Measurements from ENCODE around the gene GJA3.
"Not testable (repeated sequence)": the region's sequence is repeated elsewhere in the genome, so short reads cannot be mapped to it uniquely, and the experiment has no call there.

The GJA3 gene

DNA sequence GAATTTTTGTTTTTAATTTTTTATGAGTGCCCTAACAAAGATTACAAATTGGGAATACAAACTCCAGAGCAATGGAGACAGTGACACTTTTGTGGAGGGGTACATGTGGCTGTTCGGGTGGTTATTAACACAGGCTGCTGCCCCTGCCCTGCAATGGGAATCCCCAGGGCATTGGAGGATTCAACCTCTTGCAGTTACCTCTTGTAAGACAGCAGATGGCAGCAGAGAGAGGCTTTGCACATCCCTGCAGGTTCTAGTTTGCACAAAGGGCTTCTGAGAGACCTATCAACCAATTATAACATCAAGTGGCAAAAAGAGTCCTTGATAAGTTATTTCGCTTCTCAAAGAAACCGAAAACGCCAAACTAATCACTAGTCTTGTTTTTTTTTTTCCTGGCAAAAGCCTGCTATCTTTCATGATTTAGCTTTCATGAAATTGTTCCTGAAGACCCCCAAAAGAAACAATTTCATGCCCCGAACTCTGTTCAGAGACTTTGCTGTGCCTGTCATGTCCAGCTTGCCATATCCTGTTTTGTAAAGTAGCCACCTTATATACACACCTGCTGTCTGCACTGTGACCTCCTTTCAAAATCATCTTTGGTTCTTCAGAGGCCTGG, 21.5 kb upstream of the GJA3 start:
- peak in 1 of 2 donors; percentile 64 for DNase-seq (ENCODE audit: low read depth in 1 of 2, low spot score in 1 of 2)

DNA sequence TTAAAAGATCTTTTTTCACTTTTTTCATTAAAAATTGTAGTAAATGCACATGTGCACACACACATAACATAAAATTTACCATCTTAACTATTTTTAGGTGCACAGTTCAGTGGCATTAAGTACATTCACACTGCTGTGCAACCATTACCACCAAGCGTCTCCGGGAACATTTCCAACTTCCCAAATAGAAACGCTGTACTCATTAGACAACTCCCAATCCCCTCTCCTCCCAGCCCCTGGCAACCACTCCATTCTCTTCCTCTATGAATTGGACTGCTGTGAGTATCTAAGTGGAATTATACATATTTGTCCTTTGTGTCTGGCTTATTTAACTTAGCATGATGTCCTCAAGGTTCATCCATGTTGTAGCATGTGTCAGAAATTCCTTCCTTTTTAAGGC, 20.3 kb upstream of the GJA3 start:
- no peak for DNase-seq (ENCODE audit: low read depth in 1 of 2, low spot score in 1 of 2)

DNA sequence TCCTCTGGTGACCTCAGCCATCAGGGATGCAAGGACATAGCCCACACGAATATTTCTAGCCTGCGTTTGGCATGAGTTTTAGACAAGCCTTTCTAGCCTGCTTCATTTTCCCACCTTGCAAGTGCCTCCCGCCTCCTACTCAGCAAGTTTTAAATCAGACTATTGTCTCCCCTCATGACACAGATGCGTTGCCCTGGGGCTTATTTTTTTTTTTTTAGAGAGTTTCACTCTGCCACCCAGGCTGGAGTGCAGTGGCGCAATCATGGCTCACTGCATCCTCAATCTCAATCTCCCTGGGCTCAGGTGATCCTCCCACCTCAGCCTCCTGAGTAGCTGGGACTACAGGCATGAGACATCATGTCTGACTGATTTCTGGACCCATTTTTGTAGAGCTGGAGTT, 17.3 kb upstream of the GJA3 start:
- DNase-seq (ENCODE audit: low read depth in 1 of 2, low spot score in 1 of 2) = no peak

DNA sequence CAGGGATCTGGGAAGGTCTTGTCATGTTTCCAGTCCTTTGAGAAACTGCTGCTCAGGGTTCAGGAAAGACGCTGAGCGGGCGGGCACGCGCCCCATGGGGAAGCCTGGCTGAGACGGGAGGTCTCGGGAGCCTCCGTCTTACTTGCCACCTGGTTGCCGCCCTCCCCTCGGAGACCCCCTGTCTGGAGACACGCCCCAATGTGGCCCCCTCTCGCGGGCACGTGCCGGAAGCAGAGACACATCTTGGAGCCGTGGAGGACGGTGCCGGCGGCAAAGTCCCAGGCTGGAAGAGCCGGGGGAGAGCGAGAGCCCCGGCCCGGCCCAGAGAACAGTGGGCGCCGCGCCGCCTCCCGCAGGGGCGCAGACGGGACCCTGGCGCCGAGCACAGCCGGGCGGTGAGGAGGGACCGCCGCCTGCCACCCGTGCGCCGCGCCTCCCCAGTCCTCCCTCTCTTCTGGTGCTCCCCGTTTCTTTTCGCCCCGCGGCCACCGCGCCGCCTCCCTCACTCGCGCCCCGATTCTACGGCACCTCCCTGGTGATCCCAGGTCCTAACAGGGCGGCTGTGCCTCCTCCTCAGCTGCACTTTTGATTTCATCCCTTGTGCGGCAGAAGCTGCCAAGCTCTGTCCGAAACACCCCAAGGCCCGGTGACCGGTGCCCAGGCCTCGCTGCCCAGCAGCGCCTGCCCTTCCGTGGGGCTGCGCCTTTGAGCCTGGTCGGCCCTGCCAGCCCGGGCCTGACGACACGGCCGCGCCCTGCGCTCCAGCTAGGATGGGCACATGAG, 16.4 kb upstream of the GJA3 start:
- no peak for DNase-seq (ENCODE audit: low read depth in 1 of 2, low spot score in 1 of 2)

DNA sequence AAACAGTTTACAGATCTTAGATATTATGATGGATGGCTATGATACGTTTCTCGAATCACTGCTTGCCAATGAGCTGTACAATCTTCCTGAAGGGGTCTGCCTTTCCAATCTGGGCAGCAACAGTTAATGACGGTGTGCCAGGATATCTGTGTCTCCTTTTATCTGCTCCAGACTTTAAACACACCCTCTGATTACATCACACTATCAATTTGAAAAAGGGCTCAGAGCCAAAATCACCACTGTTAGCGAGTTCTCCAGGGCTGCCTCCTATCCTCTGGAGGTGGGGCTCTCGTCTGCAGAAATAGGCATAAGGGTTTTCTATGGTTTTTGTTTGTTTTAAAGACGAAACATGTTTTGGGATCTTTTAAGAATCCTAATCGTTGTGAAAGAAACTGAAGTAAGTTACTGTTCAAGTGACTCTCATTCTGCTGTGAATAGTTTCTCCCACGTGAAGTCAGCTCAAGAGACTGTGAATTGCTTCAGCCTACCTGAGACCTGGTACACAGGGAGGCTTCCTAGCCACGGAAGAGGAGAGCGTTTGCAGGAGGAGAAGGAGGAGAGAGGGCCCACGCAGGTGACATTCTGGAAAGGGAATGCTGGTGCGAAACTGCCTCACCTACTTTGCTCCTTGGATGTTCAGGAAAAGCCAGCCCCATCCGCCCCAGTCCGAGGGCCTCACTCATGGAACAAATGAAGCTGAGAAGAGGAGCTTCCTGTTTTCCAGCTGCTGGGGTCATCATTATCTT, 15.2 kb upstream of the GJA3 start:
- DNase-seq (ENCODE audit: low read depth in 1 of 2, low spot score in 1 of 2) = no peak

DNA sequence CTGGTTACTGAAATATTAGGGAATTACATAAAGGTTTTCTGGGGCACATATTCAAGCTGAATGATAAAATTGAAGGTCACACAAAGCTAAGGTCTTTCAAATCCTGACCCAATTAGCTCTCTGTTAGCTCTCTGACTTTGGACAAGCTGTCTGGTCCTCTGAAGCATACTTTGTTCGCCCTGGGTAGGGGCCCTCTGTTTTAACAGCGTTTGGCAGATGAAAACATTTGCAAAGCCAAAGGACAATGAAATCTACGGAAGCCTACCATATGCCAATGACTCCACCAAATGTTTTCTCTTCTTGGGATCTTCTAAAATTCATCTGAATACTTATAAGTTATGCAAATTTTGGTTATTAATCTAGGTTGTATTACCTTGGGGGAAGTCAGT, 14.5 kb upstream of the GJA3 start:
- no peak for DNase-seq (ENCODE audit: low read depth in 1 of 2, low spot score in 1 of 2)

DNA sequence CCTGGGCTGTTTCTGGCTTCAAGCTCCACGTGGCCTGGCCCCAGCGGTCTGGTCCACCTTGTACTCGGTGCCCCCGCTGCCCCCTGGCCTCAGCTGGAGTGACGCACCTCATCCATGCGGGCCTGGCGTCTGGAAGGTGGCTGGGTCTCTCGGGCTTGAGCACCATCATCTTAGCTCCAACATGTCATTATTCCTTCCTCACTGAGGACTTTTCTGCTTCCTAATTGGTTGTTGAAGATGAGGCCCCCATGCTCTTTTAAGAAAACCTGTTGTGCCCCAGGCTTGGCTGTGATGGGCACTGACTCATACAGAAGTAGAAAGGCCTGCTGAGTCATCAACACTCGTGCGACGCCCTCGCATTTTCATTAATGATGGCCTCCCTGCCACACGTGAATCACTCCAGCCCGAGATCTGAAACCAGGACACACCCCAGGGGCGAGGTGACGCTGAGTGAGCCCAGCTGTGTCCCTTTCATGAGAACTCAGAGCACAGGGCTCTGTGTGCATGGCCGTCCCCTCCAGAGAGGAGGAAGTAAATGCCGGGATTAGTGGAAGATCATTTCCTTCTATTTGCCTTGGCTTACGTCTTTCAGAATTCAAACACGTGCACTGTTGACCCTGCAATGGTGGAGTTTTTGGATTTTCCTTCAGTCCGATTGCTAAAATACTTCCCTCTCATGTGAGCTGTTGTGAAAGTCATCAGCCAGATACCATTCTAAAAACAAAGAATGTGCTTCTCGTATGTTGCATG, 14.0 kb upstream of the GJA3 start:
- DNase-seq (ENCODE audit: low read depth in 1 of 2, low spot score in 1 of 2) = peak; percentile 45 to 78

DNA sequence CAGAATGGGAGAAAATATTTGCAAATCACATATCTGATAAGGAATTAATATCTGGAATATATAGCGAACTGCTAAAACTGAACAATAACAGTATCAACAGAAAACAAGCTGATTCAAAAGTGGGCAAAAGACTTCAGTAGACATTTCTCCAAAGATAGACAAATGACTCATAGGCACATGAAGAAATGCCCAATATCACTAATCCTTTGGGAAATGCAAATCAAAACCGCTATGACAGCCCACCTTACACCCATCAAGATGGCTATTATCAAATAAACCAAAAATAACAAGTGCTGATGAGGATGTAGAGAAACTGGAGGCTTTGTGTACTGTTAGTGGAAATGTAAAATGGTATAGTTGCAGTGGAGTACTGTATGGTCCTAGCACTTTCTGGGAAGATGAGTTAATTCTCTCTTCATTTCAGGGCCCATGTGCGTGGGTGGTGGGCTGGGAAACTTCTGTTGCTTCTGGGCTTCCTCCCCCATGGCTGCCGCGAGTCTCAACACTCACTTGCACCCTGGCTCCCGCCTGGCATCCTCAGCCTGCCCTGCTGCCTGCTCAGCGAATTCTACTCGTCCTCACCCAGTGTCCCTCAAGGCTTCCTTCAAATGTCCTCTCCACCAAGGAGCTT, 12.4 kb upstream of the GJA3 start:
- DNase-seq (ENCODE audit: low read depth in 1 of 2, low spot score in 1 of 2) = no peak

DNA sequence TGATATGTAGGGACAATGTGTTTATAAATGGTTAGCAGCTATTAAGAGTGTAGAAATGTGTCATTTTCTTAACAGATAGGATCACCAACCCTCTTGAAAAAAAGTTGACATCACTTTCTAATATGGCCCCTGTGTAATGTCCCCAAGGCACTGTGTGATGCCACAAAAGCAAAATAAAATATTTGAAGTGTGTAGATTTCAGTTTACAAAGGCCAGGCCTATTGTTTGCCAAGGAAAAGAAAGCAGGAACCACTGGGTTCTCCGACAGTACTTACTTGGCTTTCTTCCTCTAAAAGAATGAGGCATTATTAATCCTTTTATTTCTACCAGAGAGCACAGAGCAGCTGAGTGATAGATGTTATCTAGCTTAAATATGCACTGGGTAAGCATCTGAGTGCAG, 10.5 kb upstream of the GJA3 start:
- no peak for DNase-seq (ENCODE audit: low read depth in 1 of 2, low spot score in 1 of 2)

DNA sequence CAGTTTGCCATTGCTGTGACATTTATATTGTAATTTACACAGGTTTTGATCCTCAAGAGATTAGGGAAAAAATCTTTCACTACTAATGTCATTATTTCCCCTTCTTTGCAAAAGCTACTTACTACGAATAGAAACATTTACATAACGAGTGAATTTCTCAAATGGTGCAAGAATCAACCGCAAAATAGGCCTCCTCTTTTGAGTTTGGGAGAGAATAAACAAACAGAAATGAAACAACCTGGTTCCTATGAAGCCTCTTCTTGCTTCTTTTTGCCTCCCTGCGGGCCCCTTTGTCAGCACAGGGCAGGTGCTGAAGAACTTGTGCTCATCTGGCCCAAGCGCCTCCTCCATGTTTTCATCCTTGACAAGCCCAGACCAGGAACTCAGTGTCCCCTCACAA, 10.1 kb upstream of the GJA3 start:
- no peak for DNase-seq (ENCODE audit: low read depth in 1 of 2, low spot score in 1 of 2)

DNA sequence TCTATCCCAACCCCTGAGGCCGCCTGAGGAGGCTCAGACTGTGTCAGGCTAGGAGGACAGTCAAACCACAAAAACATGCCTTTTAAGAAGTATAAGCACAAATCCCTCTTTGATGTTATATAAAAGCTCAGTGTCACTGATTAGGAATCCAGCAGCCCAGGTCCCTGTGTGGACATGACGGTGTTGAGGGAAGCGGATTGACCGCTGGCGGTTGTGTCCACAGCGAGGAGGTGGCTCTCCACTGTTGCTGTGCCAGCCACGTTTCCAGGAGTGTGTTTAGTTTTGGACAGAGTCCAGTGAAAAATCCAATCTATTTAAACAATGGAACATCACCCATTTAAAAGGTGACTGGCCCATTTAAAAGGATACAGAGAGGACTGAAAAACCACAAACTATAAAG, 7.5 kb upstream of the GJA3 start:
- DNase-seq (ENCODE audit: low read depth in 1 of 2, low spot score in 1 of 2) = no peak

DNA sequence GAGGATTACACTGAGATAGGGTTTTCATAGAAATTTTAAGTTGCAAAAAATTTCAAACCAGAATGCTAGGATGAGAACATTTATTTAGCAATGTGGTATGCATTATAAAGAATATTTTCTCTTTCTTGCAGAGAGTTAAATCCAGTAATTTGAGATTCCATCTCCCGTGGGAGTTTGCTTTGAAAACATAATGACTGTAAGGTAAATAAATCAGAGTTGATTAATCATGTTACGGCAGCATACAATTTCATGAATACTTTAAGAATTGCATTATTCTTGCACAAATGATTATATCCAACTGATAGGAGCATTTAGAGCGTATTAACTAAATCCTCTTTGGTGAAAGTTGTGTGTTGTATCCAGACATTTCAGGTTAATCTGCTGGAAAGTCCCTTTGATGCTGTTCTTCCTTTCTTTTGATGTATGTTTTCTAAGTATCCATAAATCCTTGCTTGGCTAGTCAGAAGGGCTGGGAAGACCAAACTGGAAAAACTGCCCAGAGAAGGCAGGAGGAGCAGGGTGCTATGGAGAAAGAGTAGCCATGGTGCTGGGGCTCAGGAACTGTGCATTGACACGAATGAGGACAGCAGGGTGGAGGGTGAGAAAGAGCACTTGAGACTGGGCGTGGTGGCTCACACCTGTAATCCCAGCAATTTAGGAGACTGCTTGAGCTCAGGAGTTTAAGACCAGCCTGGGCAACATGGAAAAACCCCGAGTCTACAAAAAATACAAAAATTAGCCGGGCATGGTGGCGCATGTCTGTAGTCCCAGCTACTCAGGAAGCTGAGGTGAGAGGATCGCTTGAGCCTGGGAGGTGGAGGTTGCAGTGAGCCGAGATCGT, 4.8 kb upstream of the GJA3 start:
- no peak for DNase-seq (ENCODE audit: low read depth in 1 of 2, low spot score in 1 of 2)

DNA sequence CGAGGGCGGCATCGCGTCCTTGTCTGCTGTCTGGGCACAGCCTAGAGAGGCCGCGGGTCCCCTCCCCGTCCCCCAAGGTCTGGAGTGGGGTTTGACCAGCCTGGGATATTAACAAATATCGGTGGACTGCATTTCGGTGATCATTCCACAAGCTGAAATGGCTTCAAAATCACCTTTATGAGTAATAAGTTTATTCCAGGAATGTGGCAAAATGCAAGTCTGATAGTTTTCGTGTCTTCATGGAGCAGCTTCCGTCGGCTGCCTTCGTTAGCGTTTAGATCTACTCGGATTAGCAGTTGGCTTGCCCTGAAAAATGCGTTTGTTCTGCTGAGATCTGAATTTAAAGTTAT, 1.1 kb upstream of the GJA3 start:
- no peak for DNase-seq (ENCODE audit: low read depth in 1 of 2, low spot score in 1 of 2)

DNA sequence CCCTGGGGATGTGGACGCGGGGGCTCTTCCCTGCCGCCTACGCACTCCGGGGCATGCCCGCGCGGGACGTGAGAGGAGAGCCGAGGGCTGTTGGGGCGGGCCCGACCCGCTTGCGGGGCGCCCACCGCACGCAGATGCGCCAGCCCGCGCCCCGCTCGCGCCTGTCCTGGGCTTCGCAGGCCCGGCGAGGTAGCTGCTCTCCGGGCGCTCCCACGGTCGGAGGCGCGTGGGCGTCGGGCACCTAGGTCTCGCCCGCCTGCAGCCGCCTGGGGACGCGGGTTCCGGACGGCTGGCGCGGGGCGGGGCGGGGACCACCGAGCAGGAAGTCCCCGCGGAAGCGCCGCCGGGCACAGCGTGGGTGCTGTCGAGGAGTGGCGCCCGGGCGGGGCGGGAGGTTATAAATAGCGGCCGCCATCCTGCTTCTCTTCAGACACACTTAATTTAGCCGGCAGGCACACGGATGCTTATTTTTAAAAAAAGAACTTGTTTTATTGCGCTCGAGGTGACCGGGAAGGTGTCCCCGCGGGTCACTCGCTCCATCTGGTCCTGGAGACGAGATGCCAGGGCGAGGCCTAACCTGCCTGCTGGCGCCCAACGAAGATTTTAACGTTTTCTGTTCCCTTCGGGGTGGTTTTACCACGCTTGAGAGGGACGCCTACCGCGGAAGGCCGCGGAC, 561 bp upstream of the GJA3 start:
- DNase-seq (ENCODE audit: low read depth in 1 of 2, low spot score in 1 of 2) = no peak

DNA sequence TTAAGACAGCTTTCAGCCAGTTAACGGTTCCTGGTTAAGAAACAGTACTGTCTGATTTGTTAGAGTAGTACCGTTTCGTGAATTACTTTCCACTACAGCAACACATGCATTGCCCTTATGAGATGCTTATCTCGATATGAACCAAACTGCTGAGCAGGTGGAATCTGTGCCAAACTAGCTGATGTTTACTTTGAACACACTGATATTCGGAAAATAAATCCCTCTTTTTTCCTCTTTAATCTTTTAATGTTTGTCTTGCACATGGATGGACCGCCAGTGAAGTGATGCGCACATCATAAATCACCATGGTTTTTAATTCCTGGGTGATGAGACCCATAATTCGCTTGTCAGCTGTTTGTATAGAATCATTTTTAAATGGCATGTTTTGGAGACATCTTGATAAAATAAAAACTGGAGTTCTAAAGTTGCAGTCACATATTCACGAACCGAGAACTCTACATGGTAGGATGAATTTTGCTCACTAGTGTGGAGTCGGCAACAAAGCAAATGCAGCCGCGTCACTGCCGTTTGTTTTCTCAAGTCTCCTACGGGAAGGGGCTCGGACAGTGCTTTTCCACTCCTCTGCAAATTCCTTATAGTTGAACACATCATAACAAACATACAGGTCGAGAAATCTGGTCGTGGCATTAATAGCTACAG, 1.1 kb downstream of the GJA3 start:
- DNase-seq (ENCODE audit: low read depth in 1 of 2, low spot score in 1 of 2) = no peak

DNA sequence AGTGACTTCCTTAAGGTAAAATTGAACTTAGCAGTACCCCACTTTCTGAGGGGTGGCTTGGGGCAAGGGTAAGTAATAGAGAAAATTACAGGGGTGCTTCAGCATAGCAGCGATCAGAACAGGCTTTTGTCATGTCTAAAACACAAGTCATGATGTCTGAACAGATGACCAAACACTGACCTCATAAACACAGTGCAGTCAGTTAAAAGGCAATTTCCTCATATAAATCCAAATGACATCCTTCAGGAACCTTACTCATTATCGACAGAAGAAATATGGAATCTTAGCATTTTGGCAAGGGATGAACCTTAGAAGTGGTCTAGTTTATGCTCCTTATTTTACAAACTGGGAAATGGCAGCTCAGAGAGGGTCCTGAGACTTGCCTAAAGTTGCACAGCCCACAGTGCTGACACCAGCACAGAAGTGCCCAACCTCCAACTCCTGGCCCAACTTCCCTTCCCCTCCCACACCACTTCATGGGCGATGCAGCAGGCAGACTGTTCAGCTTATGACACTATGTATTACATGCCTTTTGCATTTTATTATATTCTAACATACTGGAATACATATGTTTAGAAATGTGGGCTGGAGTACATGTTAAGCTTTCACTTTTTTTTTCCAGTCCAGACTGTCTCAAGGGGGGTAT, 3.6 kb downstream of the GJA3 start:
- DNase-seq (ENCODE audit: low read depth in 1 of 2, low spot score in 1 of 2) = no peak

DNA sequence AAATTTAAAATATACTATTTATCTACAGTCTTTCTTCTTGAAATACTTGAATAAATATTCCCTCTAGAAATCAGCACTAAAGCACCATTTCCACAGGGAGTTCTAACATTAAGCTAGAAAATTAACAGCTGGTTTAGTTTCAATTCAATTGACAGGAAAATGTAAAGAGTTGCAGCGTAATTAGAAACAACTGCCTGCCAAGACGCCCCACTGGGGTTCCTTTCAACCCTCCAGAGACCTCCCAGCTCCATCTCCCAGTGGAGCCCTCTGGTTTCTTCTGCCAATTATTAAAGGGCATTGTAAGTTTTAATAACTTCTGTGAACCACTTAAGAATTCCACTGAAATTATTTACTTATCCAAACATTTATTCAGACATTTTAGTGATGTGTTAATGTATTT, 4.2 kb downstream of the GJA3 start:
- DNase-seq (ENCODE audit: low read depth in 1 of 2, low spot score in 1 of 2) = no peak

DNA sequence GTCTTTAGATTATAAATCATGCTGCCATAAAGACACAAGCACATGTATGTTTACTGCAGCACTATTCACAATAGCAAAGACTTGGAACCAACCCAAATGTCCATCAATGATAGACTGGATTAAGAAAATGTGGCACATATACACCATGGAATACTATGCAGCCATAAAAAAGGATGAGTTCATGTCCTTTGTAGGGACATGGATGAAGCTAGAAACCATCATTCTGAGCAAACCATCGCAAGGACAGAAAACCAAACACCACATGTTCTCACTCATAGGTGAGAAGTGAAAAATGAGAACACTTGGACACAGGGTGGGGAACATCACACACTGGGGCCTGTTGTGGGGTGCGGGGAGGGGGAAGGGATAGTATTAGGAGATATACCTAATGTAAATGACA, 7.6 kb downstream of the GJA3 start:
- not testable (repeated sequence) for DNase-seq (ENCODE audit: low read depth in 1 of 2, low spot score in 1 of 2)

DNA sequence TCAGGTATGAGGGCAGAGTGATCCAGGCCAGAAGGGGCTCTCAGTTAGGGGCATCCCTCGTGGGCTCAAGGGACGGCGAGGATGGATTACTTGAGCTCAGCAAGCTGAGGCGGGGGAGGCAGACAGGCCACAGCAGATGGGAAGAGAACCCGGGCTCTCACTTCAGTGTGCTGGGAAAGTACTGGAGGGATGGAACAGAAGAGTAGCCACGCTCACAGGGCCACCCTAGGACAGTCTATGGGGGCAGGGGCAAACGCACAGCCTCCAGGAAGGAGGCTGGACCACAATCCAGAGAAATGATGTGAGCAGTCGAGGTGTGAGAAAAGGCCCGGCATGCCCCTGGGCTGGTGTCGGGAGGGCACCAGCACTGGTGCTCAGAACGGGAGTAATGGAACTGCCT, 9.2 kb downstream of the GJA3 start:
- DNase-seq (ENCODE audit: low read depth in 1 of 2, low spot score in 1 of 2) = no peak

Measured in activated CD4-positive, alpha-beta T cell treated with anti-CD3 and anti-CD28 coated beads, Interleukin-2, amount 50 U/mL, for 24 hours (primary cell).